ENCODE data around the gene SAMD4A.

Gene SAMD4A

DNA sequence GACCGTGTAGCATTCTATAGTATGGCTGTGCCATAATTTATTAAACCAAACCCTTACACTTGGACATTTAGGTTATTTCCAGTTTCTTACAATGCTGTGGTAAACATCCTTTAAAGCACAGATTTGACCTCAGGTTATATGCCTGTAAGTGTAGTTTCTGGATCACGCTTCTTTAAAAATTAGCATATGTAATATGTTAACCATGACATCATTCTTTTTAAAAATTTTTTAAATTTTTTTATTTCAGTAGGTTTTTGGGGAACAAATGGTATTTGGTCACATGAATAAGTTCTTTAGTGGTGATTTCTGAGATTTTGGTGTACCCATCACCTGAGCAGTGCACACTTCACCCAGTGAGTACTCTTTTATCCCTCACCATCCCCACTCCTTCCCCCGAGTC lies 18.3 kb downstream of the SAMD4A start:
- no peaks in the 10 kb centered on the region for H3K79me2 ChIP-seq (ENCODE audit: insufficient read depth, low read length)
- no peaks in the 10 kb centered on the region for H3K9me3 ChIP-seq (ENCODE audit: insufficient read depth, low read length)
- no peaks in the 10 kb centered on the region for H4K20me1 ChIP-seq (ENCODE audit: low read depth, low read length)
- no peaks in the 10 kb centered on the region for H3K9me2 ChIP-seq (replicated peaks; ENCODE audit: insufficient read depth, low read length)
- no peaks in the 10 kb centered on the region for H3K36me3 ChIP-seq (ENCODE audit: low read length)
- no peak for TF ChIP-seq EZH2phosphoT487 (conservative IDR thresholded peaks at IDR 0.05; ENCODE audit: low read length)
- TF ChIP-seq CTCF (IDR thresholded peaks at IDR 0.05; ENCODE audit: insufficient read depth, low read length, poor library complexity, severe bottlenecking), result no peak
- no peak overlapping the region for H2AFZ ChIP-seq (ENCODE audit: low read depth, low read length, severe bottlenecking)
- no peaks in the 10 kb centered on the region for H3F3A ChIP-seq (ENCODE audit: insufficient read depth)
- no peak overlapping the region for H3K9ac ChIP-seq (ENCODE audit: low read length)
- no peak overlapping the region for H3K4me2 ChIP-seq (ENCODE audit: low read depth, low read length, poor library complexity, severe bottlenecking)
- H3K4me3 ChIP-seq (ENCODE audit: insufficient read depth, low read length, poor library complexity, severe bottlenecking), result no peak overlapping the region
- H3K27ac ChIP-seq (ENCODE audit: low read depth, low read length), result no peak overlapping the region
- no peaks in the 10 kb centered on the region for H3K27me3 ChIP-seq (ENCODE audit: low read length)

DNA sequence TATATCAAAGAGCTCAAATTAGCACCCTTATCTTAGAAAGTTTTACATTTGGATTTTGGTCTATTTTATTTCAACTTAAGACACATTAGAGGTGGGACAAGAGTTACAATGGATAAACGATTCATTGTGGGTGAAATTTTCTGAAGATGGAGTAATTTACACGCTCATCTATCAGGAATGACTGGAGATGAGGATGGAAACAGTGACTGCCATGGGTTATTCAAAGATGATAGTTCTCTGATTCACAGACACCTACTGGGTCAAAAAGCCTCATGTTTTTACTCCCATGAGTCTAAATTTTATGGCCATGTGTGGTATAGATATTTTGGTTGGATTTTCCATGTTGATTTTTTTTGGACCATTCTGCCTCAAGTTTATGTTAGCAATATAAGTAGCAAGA lies 22.1 kb downstream of the SAMD4A start:
- TF ChIP-seq CTCF (IDR thresholded peaks at IDR 0.05; ENCODE audit: insufficient read depth, low read length, poor library complexity, severe bottlenecking) (no peak), EZH2phosphoT487 (conservative IDR thresholded peaks at IDR 0.05; ENCODE audit: low read length) (no peak)
- Histone ChIP-seq H3F3A (ENCODE audit: insufficient read depth) (no peaks in the 10 kb centered on the region), H3K9me2 (replicated peaks; ENCODE audit: insufficient read depth, low read length) (no peaks in the 10 kb centered on the region), H3K27me3 (ENCODE audit: low read length) (no peaks in the 10 kb centered on the region), H3K4me3 (ENCODE audit: insufficient read depth, low read length, poor library complexity, severe bottlenecking) (no peak overlapping the region), H3K9ac (ENCODE audit: low read length) (no peak overlapping the region), H2AFZ (ENCODE audit: low read depth, low read length, severe bottlenecking) (no peak overlapping the region), H3K27ac (ENCODE audit: low read depth, low read length) (no peak overlapping the region), H3K79me2 (ENCODE audit: insufficient read depth, low read length) (no peaks in the 10 kb centered on the region), H3K9me3 (ENCODE audit: insufficient read depth, low read length) (no peaks in the 10 kb centered on the region), H3K4me2 (ENCODE audit: low read depth, low read length, poor library complexity, severe bottlenecking) (no peak overlapping the region), H4K20me1 (ENCODE audit: low read depth, low read length) (no peaks in the 10 kb centered on the region), H3K36me3 (ENCODE audit: low read length) (no peaks in the 10 kb centered on the region)

- TF ChIP-seq CTCF (IDR thresholded peaks at IDR 0.05; ENCODE audit: insufficient read depth, low read length, poor library complexity, severe bottlenecking) (no peak), EZH2phosphoT487 (conservative IDR thresholded peaks at IDR 0.05; ENCODE audit: low read length) (no peak)
- Histone ChIP-seq H3K4me2 (ENCODE audit: low read depth, low read length, poor library complexity, severe bottlenecking) (no peak overlapping the region), H3K4me3 (ENCODE audit: insufficient read depth, low read length, poor library complexity, severe bottlenecking) (no peak overlapping the region), H3F3A (ENCODE audit: insufficient read depth) (no peaks in the 10 kb centered on the region), H3K27ac (ENCODE audit: low read depth, low read length) (no peak overlapping the region), H3K9me3 (ENCODE audit: insufficient read depth, low read length) (no peaks in the 10 kb centered on the region), H3K36me3 (ENCODE audit: low read length) (no peaks in the 10 kb centered on the region), H3K79me2 (ENCODE audit: insufficient read depth, low read length) (no peaks in the 10 kb centered on the region), H4K20me1 (ENCODE audit: low read depth, low read length) (no peaks in the 10 kb centered on the region), H3K9ac (ENCODE audit: low read length) (no peak overlapping the region), H3K9me2 (replicated peaks; ENCODE audit: insufficient read depth, low read length) (no peaks in the 10 kb centered on the region), H2AFZ (ENCODE audit: low read depth, low read length, severe bottlenecking) (no peak overlapping the region), H3K27me3 (ENCODE audit: low read length) (no peaks in the 10 kb centered on the region)
These were observed 22.9 kb downstream of the SAMD4A start for GRCh38 chr14:54589843-54590242.

GRCh38 chr14:54590481-54590880 lies 23.6 kb downstream of the SAMD4A start:
- Histone ChIP-seq H2AFZ (ENCODE audit: low read depth, low read length, severe bottlenecking) (no peak overlapping the region), H3K36me3 (ENCODE audit: low read length) (no peaks in the 10 kb centered on the region), H3K9me2 (replicated peaks; ENCODE audit: insufficient read depth, low read length) (no peaks in the 10 kb centered on the region), H3K4me2 (ENCODE audit: low read depth, low read length, poor library complexity, severe bottlenecking) (no peak overlapping the region), H3F3A (ENCODE audit: insufficient read depth) (no peaks in the 10 kb centered on the region), H4K20me1 (ENCODE audit: low read depth, low read length) (no peaks in the 10 kb centered on the region), H3K9me3 (ENCODE audit: insufficient read depth, low read length) (no peaks in the 10 kb centered on the region), H3K9ac (ENCODE audit: low read length) (no peak overlapping the region), H3K27me3 (ENCODE audit: low read length) (no peaks in the 10 kb centered on the region), H3K79me2 (ENCODE audit: insufficient read depth, low read length) (no peaks in the 10 kb centered on the region), H3K27ac (ENCODE audit: low read depth, low read length) (no peak overlapping the region), H3K4me3 (ENCODE audit: insufficient read depth, low read length, poor library complexity, severe bottlenecking) (no peak overlapping the region)
- TF ChIP-seq EZH2phosphoT487 (conservative IDR thresholded peaks at IDR 0.05; ENCODE audit: low read length) (no peak), CTCF (IDR thresholded peaks at IDR 0.05; ENCODE audit: insufficient read depth, low read length, poor library complexity, severe bottlenecking) (no peak)

All from SU-DHL-6 (cell line).